ENCODE results near the gene DPP8. TPM values are rescaled to one million over a fixed set of nuclear protein-coding genes. Genes with fewer than 3 reads are reported as not detected.

Gene DPP8
- total and polyA plus RNA-seq, 10 of the 15 experiments (the other 5 are each of a cell fraction or from before 2014, with no cell fraction given), result 12.0 to 30.6 (median 24.3) TPM

- Histone ChIP-seq H3K27ac (ENCODE audit: control insufficient read depth, insufficient read depth) (no peak overlapping the region), H3K4me1 (ENCODE audit: control insufficient read depth, insufficient read depth, low read length) (peaks cover 3% of the 10 kb centered on the region), H3K27me3 (replicated peaks in 1 of 2; ENCODE audit: control insufficient read depth in 2 of 2, insufficient read depth in 2 of 2, low read length in 1 of 2) (no peaks in the 10 kb centered on the region), H3K4me2 (ENCODE audit: control insufficient read depth, insufficient read depth) (no peak overlapping the region), H2AFZ (ENCODE audit: control insufficient read depth, low read depth, low read length) (no peak overlapping the region), H3K79me2 (ENCODE audit: control insufficient read depth, insufficient read depth, low read length) (peaks cover 26% of the 10 kb centered on the region), H4K20me1 (ENCODE audit: control insufficient read depth, insufficient read depth) (no peaks in the 10 kb centered on the region), H3K36me3 (ENCODE audit: control insufficient read depth in 2 of 2, insufficient read depth in 2 of 2, low read length in 1 of 2) (no peaks in the 10 kb centered on the region), H3K9ac (ENCODE audit: control insufficient read depth, insufficient read depth, low read length) (no peak overlapping the region), H3K9me3 (replicated peaks; ENCODE audit: control insufficient read depth, insufficient read depth, low read length) (no peaks in the 10 kb centered on the region), H3K4me3 (no peak overlapping the region)
- in situ Hi-C loops (cut with MboI), result no loop called here
- 92% methylated on average over 20 of the region's 20 CpGs for WGBS (ENCODE audit: insufficient coverage, insufficient replicate concordance, low lambda C conversion rate, missing lambda C conversion rate)
- no peak for DNase-seq (ENCODE audit: low read depth, low spot score)
- ChIA-PET SMC1A (ENCODE audit: uncharacterized antibody, unreplicated experiment) (interaction anchor here (1.0 kb wide), 1 partner anchor 20 kb away, joined by 4 read pairs; no protein-coding TSS in a partner anchor), RAD21 (ENCODE audit: unreplicated experiment) (no interaction called here), POLR2A (interaction anchor here (1.3 to 3.2 kb wide), 2 partner anchors 12 to 91 kb away, joined by 3 to 13 read pairs; partner anchors contain the start of gene DPP8), CTCF (interaction anchor here (1.1 to 1.5 kb wide), 3 partner anchors 11 to 34 kb away, joined by 3 to 5 read pairs (median 4); no protein-coding TSS in a partner anchor)
- BruUV-seq (replicated peaks), result no TSS peak
- FAIRE-seq, result no peak
- intact Hi-C loops (cut with micrococcal nuclease; ENCODE audit: unreplicated experiment), result no loop called here
- no peak for ATAC-seq
- no peak for TF ChIP-seq EGR1 (IDR thresholded peaks at IDR 0.05; ENCODE audit: borderline replicate concordance in 1 of 2, low read depth in 2 of 2, low read length in 2 of 2)
- TF ChIP-seq FOS (IDR thresholded peaks at IDR 0.05; ENCODE audit: borderline replicate concordance, extremely low read depth, insufficient read length), result no peak
Observed at GRCh38 chr15:65528461-65529060, 11.1 kb upstream of the DPP8 start.

- H3K27ac ChIP-seq (ENCODE audit: control insufficient read depth, insufficient read depth), result no peak overlapping the region
- ATAC-seq (no peak), FAIRE-seq (no peak), DNase-seq (ENCODE audit: low read depth, low spot score) (no peak)
- in situ Hi-C loops (cut with MboI) (no loop called here), intact Hi-C loops (cut with micrococcal nuclease; ENCODE audit: unreplicated experiment) (no loop called here)
- ChIA-PET RAD21 (ENCODE audit: unreplicated experiment) (no interaction called here), SMC1A (ENCODE audit: uncharacterized antibody, unreplicated experiment) (interaction anchor here (0.7 to 2.8 kb wide), 2 partner anchors 14 to 59 kb away, joined by 3 to 7 read pairs; no protein-coding TSS in a partner anchor), POLR2A (no interaction called here), CTCF (interaction anchor here (1.1 kb wide), 1 partner anchor 9 kb away, joined by 5 read pairs; the partner anchor contains the start of gene DPP8)
- WGBS (ENCODE audit: insufficient coverage, insufficient replicate concordance, low lambda C conversion rate, missing lambda C conversion rate), result 100% methylated on average over 1 of the region's 1 CpG
- H2AFZ ChIP-seq (ENCODE audit: control insufficient read depth, low read depth, low read length), result no peak overlapping the region
- no peak overlapping the region for H3K4me3 ChIP-seq
- H4K20me1 ChIP-seq (ENCODE audit: control insufficient read depth, insufficient read depth), result no peaks in the 10 kb centered on the region
- H3K9ac ChIP-seq (ENCODE audit: control insufficient read depth, insufficient read depth, low read length), result no peak overlapping the region
- no peaks in the 10 kb centered on the region for H3K27me3 ChIP-seq (replicated peaks in 1 of 2; ENCODE audit: control insufficient read depth in 2 of 2, insufficient read depth in 2 of 2, low read length in 1 of 2)
- no peaks in the 10 kb centered on the region for H3K36me3 ChIP-seq (ENCODE audit: control insufficient read depth in 2 of 2, insufficient read depth in 2 of 2, low read length in 1 of 2)
- no peaks in the 10 kb centered on the region for H3K4me1 ChIP-seq (ENCODE audit: control insufficient read depth, insufficient read depth, low read length)
- H3K79me2 ChIP-seq (ENCODE audit: control insufficient read depth, insufficient read depth, low read length), result peaks cover 4% of the 10 kb centered on the region
- no peaks in the 10 kb centered on the region for H3K9me3 ChIP-seq (replicated peaks; ENCODE audit: control insufficient read depth, insufficient read depth, low read length)
- H3K4me2 ChIP-seq (ENCODE audit: control insufficient read depth, insufficient read depth), result no peak overlapping the region
- BruUV-seq (replicated peaks), result no TSS peak
- TF ChIP-seq SREBF1 (IDR thresholded peaks at IDR 0.05; ENCODE audit: low read length), result no peak
- no peak for TF ChIP-seq CEBPZ (IDR thresholded peaks at IDR 0.05; ENCODE audit: low read depth, low read length)
- no peak for TF ChIP-seq EZH2 (IDR thresholded peaks at IDR 0.05; ENCODE audit: borderline replicate concordance, control insufficient read depth, low read depth, low read length)
- no peak for TF ChIP-seq CBFB (IDR thresholded peaks at IDR 0.05; ENCODE audit: low read depth)
- TF ChIP-seq NFIC (IDR thresholded peaks at IDR 0.05; ENCODE audit: low read depth, low read length), result no peak
- TF ChIP-seq CREB1 (IDR thresholded peaks at IDR 0.05; ENCODE audit: low read depth), result no peak
- TF ChIP-seq, protein P1, sequence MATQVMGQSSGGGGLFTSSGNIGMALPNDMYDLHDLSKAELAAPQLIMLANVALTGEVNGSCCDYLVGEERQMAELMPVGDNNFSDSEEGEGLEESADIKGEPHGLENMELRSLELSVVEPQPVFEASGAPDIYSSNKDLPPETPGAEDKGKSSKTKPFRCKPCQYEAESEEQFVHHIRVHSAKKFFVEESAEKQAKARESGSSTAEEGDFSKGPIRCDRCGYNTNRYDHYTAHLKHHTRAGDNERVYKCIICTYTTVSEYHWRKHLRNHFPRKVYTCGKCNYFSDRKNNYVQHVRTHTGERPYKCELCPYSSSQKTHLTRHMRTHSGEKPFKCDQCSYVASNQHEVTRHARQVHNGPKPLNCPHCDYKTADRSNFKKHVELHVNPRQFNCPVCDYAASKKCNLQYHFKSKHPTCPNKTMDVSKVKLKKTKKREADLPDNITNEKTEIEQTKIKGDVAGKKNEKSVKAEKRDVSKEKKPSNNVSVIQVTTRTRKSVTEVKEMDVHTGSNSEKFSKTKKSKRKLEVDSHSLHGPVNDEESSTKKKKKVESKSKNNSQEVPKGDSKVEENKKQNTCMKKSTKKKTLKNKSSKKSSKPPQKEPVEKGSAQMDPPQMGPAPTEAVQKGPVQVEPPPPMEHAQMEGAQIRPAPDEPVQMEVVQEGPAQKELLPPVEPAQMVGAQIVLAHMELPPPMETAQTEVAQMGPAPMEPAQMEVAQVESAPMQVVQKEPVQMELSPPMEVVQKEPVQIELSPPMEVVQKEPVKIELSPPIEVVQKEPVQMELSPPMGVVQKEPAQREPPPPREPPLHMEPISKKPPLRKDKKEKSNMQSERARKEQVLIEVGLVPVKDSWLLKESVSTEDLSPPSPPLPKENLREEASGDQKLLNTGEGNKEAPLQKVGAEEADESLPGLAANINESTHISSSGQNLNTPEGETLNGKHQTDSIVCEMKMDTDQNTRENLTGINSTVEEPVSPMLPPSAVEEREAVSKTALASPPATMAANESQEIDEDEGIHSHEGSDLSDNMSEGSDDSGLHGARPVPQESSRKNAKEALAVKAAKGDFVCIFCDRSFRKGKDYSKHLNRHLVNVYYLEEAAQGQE (IDR thresholded peaks at IDR 0.05; ENCODE audit: low read depth, low read length), result no peak
- TF ChIP-seq ZNF217 (IDR thresholded peaks at IDR 0.05), result no peak
Observed at GRCh38 chr15:65525622-65526021, 8.1 kb upstream of the DPP8 start.
